GM18502 (cell line): ENCODE data around the gene SCGB1D2.
"Not testable (repeated sequence)": the region's sequence is repeated elsewhere in the genome, so short reads cannot be mapped to it uniquely, and the experiment has no call there.

ENCODE experiments used
- ATAC-seq: cut with Tn5 transposase; IDR thresholded peaks from one replicate; pipeline ENCODE4 v1.9.1; 2021; ENCODE audit warnings: mild to moderate bottlenecking; ENCODE audit not compliant: unreplicated experiment, poor library complexity

The SCGB1D2 gene, protein sequence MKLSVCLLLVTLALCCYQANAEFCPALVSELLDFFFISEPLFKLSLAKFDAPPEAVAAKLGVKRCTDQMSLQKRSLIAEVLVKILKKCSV

DNA sequence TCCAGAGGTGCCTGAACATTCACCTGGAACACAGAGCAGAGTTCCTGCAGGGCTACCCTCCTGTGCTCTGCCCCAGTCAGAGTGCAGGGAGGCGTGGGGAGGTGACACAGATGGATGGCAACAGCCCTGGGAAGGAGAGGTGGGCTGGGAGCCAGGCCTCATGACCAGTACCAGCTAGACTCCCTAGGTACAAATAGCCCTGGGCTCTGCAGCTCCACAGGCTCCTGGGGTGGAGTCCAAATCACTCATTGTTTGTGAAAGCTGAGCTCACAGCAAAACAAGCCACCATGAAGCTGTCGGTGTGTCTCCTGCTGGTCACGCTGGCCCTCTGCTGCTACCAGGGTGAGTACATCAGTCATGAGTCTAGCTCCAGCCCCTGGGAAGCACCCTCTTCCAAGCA lies at the start of gene SCGB1D2:
TSS of gene SCGB1D2 (plus strand) at position 219 of the 400 bp plus-strand sequence. CDS start at position 288, 69 bp downstream.
- no peak for ATAC-seq

DNA sequence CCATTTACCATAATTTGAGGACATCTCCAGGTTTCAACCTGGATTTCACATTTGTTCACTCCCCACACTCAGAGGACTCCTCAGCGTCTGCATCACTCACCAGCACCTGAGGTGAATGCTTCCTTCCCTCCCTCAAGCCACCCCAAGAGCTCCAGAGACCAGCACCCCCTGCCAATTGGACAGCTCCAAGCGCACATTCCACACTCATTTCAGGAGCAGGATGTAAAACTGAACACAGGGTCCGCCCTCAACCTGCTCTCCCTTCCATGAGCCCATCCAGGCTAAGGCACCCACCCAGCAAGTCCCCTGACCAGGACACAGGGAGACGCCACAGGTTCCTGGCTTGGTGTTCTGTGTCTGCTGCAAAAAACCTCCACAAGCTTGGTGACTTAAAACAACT lies 48.1 kb upstream of the SCGB1D2 start:
- no peak for ATAC-seq

DNA sequence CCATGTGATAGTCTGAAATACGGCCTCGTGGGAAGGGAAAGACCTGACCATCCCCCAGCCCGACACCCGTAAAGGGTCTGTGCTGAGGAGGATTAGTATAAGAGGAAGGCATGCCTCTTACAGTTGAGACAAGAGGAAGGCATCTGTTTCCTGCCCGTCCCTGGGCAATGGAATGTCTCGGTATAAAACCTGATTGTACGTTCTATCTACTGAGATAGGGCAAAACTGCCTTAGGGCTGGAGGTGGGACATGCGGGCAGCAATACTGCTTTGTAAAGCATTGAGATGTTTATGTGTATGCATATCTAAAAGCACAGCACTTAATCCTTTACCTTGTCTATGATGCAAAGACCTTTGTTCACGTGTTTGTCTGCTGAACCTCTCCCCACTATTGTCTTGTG lies 47.0 kb upstream of the SCGB1D2 start:
- not testable (repeated sequence) for ATAC-seq

DNA sequence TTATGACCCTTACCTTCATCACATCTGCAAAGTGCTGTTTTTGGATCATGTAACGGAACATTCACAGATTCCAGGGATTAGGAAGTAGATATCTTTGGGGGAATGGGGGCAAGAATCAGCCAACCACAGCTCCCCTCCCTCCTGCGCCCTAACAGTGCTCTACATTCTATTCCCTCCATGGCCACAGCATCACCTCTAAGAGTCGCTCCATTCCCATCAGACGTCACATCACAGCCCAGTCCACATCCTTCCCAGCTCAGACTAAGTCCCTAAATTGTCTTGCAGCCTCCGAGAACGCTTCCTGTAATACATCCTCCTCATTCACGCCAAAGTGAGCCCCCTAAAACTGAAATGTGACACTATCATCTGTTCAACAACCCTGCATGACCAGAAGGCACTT lies 46.1 kb upstream of the SCGB1D2 start:
- ATAC-seq, result no peak

DNA sequence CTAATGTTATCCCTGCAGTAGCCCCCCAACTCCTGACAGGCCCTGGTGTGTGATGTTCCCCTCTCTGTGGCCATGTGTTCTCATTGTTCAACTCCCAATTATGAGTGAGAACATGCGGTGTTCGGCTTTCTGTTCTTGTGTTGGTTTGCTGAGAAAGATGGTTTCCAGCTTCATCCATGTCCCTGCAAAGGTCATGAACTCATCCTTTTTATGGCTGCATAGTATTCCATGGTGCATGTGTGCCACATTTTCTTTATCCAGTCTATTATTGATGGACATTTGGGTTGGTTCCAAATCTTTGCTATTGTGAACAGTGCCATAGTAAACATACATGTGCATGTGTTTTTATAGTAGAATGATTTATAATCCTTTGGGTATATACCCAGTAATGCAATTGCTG lies 44.6 kb upstream of the SCGB1D2 start:
- ATAC-seq, result not testable (repeated sequence)

DNA sequence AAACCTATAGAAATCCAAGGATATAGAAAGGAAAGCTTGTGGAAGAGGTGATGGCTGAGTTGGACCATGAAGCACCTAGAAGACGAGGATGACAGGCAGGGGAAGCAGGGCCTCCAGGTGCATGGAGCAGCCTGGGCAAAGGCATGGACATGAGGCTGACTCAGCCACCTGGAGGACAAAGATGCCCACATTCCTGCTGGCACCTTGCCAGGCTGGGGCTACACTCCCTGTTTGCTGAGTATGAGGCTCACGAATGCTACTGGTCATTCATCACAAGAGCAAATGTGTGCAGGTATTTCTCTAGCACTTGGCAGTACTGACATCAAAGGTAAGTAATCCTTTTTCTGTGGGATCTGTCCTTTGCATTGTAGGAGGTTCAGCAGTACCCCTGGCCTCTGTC lies 40.7 kb upstream of the SCGB1D2 start:
- ATAC-seq, result no peak

DNA sequence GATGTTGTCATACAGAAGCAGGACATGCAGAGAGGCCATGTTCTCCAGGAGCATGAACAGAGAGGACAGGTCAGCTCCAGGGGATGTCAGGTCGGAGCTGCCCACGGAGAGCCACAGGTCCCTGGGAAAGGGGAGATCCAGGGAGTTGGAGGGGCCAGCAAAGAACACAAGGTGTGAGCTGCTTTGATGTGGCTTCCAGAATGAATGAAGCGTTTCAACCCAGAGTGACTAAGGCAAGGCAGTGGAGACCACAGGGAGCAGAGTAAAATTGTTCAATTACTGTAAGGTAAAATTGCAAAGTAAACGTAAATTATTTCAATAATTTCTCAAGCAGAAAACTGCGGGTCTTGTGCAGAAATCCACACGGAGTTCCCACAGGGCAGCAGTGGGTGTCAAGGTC lies 39.1 kb upstream of the SCGB1D2 start:
- no peak for ATAC-seq

DNA sequence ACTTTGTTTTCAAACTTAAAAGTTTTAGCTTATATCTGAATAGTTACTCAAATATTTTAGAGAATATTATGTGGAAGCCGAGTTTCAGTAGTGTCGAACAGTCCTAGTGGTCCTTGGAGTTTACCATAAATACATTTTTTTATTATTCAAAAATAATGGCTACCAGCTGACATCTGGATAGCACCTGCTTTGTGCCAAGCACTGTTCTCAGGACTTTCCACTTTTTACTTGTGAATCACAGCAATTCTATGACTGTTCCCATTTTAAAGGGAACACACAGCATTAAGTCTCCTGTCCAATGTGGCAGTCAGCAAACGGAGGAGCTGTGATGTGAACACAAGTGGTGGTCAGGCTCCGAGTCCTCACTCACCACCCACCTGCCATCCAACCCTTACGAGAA lies 37.6 kb upstream of the SCGB1D2 start:
- ATAC-seq, result no peak

DNA sequence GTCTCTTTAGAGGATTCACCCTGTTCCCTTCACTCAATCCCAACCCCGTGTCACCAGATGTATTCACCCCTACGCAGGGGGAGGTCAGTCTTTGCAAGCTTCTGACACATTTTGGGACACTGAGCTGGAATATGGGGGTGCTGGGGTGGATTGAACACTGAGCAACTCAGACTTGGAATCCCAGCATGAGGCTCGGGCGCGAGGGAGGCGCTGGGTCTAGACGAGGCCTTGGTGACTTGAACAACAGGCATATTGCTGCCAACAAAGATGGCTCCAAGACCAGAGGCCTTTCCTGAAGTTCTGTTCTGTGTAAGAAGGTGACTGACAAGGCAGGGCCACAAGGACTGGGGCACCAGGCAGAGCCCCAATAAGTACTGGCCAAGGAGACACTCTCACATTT lies 36.6 kb upstream of the SCGB1D2 start:
- no peak for ATAC-seq

DNA sequence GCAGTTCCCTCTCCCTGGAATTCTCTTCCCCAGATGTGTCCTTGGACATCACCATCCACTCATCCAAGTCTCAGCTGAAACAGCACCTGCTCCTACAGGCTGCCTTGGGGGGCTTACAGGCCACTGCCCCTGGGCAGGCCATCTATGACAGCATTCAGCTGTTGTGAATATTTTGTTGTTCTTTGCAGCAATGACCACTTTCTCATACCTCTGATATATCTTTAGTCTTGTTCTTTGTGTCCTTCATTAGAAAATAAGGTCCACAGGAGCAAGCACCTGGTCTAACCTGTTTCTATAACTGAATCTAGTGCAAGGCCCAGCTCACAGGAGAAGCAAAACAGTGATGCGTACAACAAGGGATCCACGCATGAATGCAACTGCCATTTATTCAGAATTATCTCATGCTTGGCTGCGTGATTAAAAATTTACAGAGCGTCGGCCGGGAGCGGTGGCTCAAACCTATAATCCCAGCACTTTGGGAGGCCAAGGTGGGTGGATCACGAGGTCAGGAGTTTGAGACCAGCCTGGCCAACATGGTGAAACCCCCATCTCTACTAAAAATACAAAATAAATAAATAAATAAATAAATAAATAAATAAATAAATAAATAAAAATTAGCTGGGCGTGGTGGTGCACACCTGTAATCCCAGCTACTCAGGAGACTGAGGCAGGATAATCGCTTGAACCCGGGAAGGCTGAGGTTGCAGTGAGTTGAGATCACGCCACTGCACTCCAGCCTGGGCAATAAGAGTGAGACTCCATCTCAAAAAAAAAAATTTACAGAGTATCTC lies 35.6 kb upstream of the SCGB1D2 start:
- ATAC-seq, result not testable (repeated sequence)

DNA sequence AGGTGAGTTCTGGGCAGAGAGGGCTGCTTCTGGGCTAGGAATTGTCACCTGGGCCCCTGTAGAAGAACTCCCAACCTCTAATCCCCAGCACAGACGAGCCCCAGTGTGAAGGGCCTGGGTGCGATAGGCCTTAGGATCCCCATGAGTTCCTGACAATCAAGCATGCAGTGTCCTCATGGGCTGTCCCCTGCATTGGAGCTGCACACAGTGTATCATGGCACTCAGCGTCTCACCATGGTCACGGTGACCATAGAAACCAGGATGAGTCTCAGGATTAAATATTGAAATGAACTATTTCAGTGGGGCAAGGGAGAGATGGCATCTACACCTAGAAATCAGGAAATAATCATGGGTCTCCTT lies 33.3 kb upstream of the SCGB1D2 start:
- ATAC-seq, result no peak

DNA sequence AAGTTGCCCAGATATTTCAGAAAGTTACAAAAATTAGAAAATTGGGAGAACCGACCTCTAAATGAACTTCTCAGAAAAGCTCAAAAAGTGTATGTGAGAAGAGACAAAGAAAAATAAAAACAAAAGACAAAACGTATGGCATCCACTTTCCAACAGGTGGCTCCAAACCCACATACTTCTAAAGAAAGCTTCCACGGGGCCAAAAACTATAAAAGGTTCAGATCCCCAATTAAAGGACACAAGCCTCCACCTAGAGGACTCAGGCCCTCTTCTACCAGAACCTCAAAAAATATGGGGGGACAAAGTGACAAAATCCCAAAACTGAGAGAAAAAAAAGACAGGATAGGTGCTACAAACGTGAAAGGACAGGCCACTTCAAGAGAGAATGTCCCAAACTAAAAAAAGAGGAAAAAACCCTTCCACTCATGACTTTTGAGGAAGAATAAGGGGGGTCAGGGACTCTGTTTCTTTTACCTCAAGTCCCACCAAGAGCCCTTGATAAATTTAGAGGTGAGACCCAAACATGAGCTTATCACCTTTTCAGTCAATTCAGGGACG lies 24.8 kb upstream of the SCGB1D2 start:
- ATAC-seq, result no peak

DNA sequence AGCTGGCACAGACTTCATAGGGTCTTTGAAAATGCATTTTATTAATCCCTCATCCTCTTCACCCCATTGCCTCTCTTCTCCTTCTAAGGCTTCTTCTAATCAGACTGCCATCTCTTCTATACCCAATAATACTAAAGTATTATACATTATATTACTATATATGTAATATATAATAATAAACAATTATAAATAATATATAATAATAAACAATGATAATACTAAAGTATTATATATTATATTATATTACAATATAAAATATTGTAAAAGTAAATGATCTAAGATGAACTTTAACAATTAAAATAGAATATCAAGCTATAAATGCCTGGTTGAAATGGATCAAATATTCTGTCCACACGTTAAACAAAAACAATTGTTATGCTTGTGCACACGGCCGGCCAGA lies 20.5 kb upstream of the SCGB1D2 start:
- ATAC-seq, result no peak

DNA sequence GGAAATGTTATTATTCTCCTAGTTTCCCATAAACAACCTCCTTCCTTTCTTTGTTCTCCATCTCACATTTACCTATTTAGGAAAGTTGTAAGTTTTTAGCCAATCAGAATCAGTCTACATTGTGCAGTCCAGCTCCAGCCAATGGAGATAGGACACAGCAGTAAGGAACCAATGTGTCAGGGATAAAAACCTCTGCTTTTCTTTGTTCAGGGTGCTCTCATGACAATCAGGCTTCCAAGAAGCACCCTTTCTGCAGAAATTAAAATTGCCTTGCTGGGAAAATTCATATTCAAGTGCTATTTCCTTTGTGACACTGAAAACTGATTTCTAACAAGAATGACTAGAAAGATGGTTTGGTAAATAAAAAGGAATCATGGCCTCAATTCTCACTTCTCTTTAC lies 18.9 kb upstream of the SCGB1D2 start:
- ATAC-seq, result no peak

DNA sequence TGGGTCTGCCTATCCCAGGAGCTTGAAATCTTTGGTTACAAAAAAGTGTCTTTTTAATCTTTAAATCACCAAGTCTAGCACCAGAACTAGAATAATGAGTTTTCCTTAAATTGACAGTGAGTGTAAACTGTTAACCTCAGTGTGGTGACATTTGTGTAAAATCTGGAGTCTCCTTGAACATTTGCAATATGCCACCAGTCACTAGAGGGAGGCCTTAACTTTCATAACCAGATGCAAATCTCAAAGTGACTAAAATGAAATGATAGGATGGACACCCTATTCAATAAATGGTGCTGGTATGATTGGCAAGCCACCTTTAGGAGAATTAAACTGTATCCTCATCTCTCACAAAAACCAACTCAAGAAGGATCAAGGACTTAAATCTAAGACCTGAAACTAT lies 8.3 kb upstream of the SCGB1D2 start:
- no peak for ATAC-seq

DNA sequence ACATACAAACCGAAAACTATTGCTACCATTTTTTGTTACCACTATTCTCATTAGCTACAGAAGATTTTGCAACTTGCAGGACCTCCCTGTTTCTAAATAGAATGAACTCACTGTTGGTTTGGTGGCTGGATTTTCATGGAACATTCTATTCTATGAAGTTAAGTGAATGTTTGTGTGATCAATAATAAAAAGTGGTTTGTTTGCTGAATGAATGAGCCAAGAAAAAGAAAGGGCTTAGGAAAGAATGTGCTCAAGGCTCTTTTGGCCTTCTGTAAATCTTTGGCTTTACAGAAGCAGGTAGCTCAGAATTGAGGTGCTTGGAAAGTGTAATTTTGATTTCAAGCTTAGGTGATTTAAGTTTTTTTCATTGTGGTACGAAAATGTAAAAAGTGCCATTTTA lies 5.9 kb upstream of the SCGB1D2 start:
- ATAC-seq, result no peak

DNA sequence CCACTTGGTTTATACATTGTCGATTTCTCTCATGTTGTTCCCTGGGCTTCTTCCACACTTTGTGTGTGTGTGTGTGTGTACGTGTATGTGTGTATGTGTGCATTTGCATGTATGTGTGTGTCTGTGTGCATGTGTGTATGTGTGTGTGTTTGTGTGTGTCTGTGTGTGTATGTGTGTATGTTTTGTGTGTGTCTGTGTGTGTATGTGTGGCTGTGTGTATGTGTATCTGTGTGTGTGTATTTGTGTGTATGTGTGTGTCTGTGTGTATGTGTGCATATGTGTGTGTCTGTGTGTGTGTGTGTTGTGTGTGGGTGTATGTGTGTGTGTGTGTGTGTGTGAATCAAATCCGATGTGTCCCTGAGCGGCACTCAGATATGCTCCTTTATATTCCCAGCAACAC lies 4.5 kb upstream of the SCGB1D2 start:
- no peak for ATAC-seq

DNA sequence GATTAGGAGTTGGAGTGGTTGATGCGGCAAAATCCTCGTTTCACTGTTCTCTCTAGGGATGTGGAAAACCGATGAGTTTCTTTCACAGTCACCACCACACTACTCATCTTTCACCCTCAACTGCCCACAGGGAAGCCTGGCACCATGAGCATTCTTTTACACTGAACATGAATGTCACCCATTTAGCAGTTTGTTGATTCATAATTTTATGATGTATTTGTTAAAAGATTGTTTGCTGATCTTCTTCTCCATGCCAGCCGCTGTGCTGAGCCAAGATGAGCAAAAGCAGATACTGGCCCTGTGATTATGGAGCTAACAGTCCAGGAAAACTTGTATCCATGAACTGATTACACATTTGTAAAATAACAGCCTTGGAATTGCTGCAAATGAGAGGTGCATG lies 3.9 kb upstream of the SCGB1D2 start:
- ATAC-seq, result no peak

DNA sequence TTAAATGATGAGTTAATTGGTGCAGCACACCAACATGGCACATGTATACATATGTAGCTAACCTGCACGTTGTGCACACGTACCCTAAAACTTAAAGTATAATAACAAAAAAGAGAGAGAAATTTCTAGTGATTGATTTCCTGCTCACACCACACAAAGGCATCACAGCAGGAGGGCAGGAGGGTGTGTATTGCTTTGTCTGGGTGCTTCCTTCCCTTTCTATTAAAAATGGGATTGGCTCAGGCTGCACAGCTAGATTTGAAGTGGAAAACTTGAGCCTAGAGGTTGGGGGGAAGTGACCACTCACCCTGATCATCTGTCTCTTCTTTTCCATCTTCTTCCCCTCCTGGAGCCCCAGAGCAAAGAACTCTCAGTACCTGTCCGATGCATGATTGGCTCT lies 944 bp upstream of the SCGB1D2 start:
- ATAC-seq, result no peak

DNA sequence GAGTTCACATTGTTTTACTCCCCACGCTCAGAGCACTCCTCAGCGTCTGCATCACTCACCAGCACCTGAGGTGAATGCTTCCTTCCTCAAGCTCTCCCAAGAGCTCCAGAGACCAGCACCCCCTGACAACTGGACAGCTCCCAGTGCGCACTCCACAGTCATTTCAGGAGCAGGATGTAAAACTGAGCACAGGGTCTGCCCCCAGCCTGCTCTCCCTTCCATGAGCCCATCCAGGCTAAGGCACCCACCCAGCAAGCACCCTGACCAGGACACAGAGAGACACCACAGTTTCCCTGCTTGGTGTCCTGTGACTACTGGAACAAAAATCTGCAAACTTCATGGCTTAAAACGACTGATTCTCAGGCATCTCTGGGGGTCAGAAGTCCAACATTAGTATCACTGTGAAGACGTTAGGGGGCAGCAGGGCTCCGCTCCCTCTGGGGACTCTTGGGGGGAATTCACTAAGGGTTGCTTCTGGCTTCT lies 3.3 kb downstream of the SCGB1D2 start:
- no peak for ATAC-seq

DNA sequence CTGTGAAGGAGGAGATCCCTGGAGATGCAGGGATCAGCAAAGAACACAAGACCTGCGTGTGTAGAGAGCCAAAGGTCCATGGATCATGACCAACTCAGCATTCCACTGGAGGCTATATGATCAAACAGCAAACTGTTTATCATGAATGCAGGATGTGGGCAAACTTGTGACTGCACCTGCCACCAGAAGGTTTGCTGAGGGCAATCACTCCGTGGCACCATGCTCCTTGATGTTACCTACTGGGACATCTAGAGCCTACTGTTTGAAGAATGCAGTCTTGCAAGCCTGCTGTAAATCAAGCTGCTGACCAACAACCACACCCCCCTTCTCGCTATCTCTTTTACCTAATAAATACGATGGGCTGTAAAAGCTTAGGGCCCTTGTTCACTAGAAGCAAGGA lies 9.7 kb downstream of the SCGB1D2 start:
- no peak for ATAC-seq

DNA sequence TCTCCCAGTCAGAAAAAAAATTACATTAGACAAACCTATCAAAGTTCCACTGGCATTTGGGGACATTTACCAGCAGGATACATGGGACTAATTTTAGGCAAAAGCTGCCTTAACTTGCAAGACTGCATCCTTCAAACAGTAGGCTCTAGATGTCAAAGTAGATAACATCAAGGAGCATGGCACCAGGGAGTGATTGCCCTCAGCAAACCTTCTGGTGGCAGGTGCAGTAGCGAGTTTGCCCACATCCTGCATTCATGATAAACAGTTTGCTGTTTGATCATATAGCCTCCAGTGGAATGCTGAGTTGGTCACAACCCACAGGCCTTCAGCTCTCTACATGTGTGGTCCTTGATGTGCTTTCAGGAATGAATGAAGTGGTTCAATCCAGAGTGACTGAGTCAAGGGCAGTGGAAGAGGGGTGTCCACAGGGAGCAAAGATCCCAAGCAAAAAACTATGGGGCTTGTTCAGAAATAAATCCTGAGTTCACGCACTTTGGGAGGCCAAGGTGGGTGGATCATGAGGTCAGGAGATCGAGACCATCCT lies 12.0 kb downstream of the SCGB1D2 start:
- ATAC-seq, result no peak
